HS-5 (cell line): ENCODE results near the gene PPP3R1.

Experiments
- DNase-seq: peaks from one replicate; pipeline ENCODE4 v3.0.0-alpha.2; 2012; ENCODE audit warnings: low read depth

The PPP3R1 gene

DNA sequence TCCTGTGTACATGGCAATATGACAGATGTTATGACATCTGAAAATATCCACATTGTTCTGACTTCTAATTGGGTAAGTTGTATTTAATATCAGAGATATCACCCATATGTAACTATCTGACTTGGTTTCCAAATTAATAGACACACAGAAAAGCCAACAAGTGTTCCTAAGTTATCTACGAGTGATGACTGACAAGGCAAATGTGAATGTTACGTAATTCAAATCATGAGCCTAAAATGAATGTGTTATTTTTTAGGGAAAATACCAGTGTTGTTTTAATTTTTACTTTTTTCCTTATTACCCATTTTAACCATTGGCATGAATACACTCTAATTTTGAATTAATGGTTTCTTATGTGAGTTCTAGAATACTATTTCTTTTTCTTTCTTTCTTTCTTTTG, 110.5 kb downstream of the PPP3R1 start:
- DNase-seq, result no peak

GRCh38 chr2:68135448-68136320, 116.6 kb downstream of the PPP3R1 start:
- DNase-seq, result no peak

DNA sequence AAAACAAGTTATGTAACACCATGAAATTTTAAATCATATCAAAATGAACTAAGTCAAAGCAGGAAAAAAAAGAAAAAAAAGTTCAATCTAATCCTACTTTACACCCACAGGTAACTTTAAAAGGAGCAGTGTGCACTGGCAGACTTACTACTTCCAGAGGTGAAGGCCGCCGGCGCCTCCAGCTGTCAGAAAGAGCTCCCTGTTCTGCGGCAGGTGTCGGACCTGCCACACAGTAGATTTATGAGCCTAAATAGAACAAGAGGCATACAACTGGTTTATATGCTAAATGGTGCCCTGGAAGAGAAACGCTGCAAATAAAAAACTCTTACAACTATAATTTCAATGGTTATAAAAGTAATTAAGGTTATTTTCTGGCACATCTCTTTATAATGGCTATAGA, 117.8 kb downstream of the PPP3R1 start:
- DNase-seq, result no peak

- no peak for DNase-seq
Observed at GRCh38 chr2:68134120-68134519, 118.2 kb downstream of the PPP3R1 start.
